Kidney (tissue), 14 donors: ENCODE measurements around the gene NR2F1-AS1. TPM values are rescaled to one million over a fixed set of nuclear protein-coding genes. Genes with fewer than 3 reads are reported as not detected.

Experiments
- DNase-seq, 5 donors: peaks; one replicate each; pipeline ENCODE4 v3.0.0-alpha.2; 2013 to 2020
- FAIRE-seq: peaks from 2 replicates; lab custom pipeline; 2012; peaks lifted over from hg19 to GRCh38; lab: Jason Lieb, UNC
- H3K27ac ChIP-seq, 2 donors: one replicate each; pipeline ENCODE4 v1.7.0; 2013; ENCODE audit warnings: low read depth in 2 of 2, low read length in 2 of 2, inconsistent platforms in 1 of 2
- H3K27me3 ChIP-seq: one replicate; pipeline ENCODE4 v1.7.1; 2013; ENCODE audit warnings: low read length, inconsistent platforms; ENCODE audit not compliant: control insufficient read depth, insufficient read depth
- H3K36me3 ChIP-seq, 3 donors: one replicate each; pipeline versions ENCODE4 v1.7.0 to v1.7.1; 2013; ENCODE audit warnings: low read length in 3 of 3, control low read depth in 1 of 3, inconsistent platforms in 1 of 3; ENCODE audit not compliant: insufficient read depth in 3 of 3, control insufficient read depth in 2 of 3
- H3K4me1 ChIP-seq, 3 donors: one replicate each; pipeline versions ENCODE4 v1.7.0 to v1.7.1; 2013; ENCODE audit warnings: low read length in 3 of 3, inconsistent platforms in 1 of 3, low read depth in 1 of 3; ENCODE audit not compliant: control insufficient read depth in 2 of 3, insufficient read depth in 2 of 3
- H3K4me3 ChIP-seq, 3 donors: one replicate each; pipeline versions ENCODE4 v1.7.0 to v1.8.1; 2013; ENCODE audit warnings: low read length in 3 of 3, control low read depth in 1 of 3, inconsistent platforms in 1 of 3
- H3K9ac ChIP-seq, 3 donors: one replicate each; pipeline versions ENCODE4 v1.7.0 to v1.7.1; 2013; ENCODE audit warnings: low read length in 3 of 3, control low read depth in 1 of 3, inconsistent platforms in 1 of 3
- H3K9me3 ChIP-seq, 3 donors: one replicate each; pipeline versions ENCODE4 v1.7.0 to v1.7.1; 2013; ENCODE audit warnings: low read length in 3 of 3, control low read depth in 1 of 3, inconsistent platforms in 1 of 3; ENCODE audit not compliant: control insufficient read depth in 2 of 3, insufficient read depth in 1 of 3
- intact Hi-C: fragments of 100-400 bp; cut with DNase I; formaldehyde crosslinking; loops from one replicate; pipeline ENCODE4 v1.11.1; 2022
- polyA plus RNA-seq: library from polyadenylated mRNA; stranded (reverse); fragments of 350-450 nt; fragmentation: Illumina TruSeq; extraction: RNeasy Lipid Tissue Mini Kit (QIAGEN cat#74804); gene quantifications from one replicate; pipeline ENCODE4 v1.2.3, GENCODE V29; 2014; ENCODE audit warnings: low read depth, low replicate concordance; ENCODE audit not compliant: insufficient read depth
- total RNA-seq: library from RNA; stranded (reverse); fragmentation: NEBNext Ultra II Directional; extraction: Animal tissue kit (Norgen Biotek cat#: 25700); gene quantifications from one replicate; pipeline ENCODE4 v1.2.1, GENCODE V29; 2021
- TF ChIP-seq, protein P1 (sequence below): IDR thresholded peaks from 3 replicates; pipeline ENCODE4 v1.5.1; 2012; ENCODE audit warnings: mild to moderate bottlenecking, moderate library complexity, borderline replicate concordance; ENCODE audit not compliant: insufficient read depth; ENCODE audit errors: extremely low read depth
- donor health status: control.
- donor health status: control.
- donor health status: control.
- donor health status: control.
- donor health status: control.
- donor health status: DM: yes; HTN: yes; CAD: no.
- donor health status: Normal renal cell carcinoma (clear cell type).

NR2F1-AS1 gene
- total and polyA plus RNA-seq, 2 donors from 2014 or later = 13.0 to 16.0 TPM

DNA sequence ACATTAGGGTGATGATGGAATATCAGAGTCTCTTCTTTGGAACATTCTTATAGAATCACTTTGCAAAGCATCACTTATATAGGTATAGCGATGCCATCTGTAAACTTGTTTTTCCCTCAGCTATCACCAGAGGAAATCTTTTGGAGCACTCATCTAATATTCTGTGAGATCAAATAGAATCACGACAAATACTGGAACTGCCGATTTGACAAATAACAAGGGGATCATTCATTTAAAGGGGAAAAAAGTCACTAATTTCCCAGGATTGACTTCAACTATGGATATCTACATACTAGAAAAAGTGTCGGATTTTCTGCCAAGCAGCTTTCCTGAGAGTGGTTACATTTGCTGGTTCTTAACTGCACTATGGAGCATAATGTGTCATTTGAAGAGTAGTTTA is 178.6 kb downstream of the NR2F1-AS1 start:
- no peak overlapping the region for H3K9ac ChIP-seq
- no peaks in the 10 kb centered on the region for H3K9me3 ChIP-seq
- intact Hi-C loops = no loop called here
- no peaks in the 10 kb centered on the region for H3K27me3 ChIP-seq
- DNase-seq = no peak
- FAIRE-seq = no peak
- TF ChIP-seq, protein P1, sequence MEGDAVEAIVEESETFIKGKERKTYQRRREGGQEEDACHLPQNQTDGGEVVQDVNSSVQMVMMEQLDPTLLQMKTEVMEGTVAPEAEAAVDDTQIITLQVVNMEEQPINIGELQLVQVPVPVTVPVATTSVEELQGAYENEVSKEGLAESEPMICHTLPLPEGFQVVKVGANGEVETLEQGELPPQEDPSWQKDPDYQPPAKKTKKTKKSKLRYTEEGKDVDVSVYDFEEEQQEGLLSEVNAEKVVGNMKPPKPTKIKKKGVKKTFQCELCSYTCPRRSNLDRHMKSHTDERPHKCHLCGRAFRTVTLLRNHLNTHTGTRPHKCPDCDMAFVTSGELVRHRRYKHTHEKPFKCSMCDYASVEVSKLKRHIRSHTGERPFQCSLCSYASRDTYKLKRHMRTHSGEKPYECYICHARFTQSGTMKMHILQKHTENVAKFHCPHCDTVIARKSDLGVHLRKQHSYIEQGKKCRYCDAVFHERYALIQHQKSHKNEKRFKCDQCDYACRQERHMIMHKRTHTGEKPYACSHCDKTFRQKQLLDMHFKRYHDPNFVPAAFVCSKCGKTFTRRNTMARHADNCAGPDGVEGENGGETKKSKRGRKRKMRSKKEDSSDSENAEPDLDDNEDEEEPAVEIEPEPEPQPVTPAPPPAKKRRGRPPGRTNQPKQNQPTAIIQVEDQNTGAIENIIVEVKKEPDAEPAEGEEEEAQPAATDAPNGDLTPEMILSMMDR = no peak
- no peaks in the 10 kb centered on the region for H3K36me3 ChIP-seq
- H3K27ac ChIP-seq = no peak overlapping the region
- no peak overlapping the region for H3K4me3 ChIP-seq
- no peaks in the 10 kb centered on the region for H3K4me1 ChIP-seq

DNA sequence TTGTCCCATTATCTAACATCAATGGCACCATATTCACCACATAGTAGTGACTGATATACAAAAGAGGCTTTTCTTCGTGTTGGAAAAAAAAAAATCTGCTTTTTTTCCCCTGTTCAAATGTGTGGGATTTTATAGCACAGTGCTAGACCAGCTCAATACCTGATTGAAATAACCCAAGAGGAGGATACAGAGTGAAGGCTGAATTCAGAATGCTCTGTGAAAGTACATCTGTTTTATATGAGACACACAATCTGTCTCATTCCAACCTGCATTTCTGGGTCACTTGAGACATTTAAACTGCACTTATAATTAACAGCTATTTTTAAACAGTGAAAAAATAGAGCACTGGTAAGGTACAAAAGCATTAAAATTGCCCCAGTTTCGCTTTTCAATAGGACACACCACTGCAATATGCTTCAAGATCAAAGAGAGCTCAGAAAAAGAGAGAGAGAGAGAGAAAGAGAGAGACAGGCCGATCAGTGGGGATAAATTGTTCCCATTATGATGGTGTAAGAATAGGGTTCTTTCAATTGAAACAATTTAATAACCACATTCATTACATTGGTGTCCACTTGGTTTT is 179.3 kb downstream of the NR2F1-AS1 start:
- H3K9ac ChIP-seq = no peak overlapping the region
- no peaks in the 10 kb centered on the region for H3K27me3 ChIP-seq
- no peak overlapping the region for H3K4me3 ChIP-seq
- no peak for DNase-seq
- H3K4me1 ChIP-seq = no peaks in the 10 kb centered on the region
- no peak for FAIRE-seq
- no peak overlapping the region for H3K27ac ChIP-seq
- no peaks in the 10 kb centered on the region for H3K9me3 ChIP-seq
- H3K36me3 ChIP-seq = no peaks in the 10 kb centered on the region
- TF ChIP-seq, protein P1 = no peak
- intact Hi-C loops = no loop called here

DNA sequence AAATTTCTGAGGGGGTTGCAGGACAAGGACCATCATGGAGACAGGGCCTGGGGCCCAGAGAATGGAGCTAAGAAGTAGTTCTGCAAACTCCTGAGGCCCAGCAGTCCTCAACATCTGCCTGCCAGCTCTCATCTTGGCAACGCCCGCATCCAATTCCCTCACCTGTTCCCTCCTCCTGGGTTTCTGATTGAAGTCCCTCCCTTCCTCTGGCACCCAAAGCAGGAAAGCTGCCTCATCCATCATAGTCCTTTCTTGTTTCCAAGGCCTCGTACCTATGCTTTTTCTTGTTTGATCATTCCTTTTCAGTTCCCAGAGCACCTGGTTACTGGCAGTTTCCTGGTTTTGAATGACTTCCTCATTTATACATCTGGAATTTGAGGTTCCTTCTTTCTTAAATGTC is 181.3 kb downstream of the NR2F1-AS1 start:
- H3K27ac ChIP-seq = no peak overlapping the region
- no peaks in the 10 kb centered on the region for H3K4me1 ChIP-seq
- TF ChIP-seq, protein P1 = no peak
- H3K27me3 ChIP-seq = no peaks in the 10 kb centered on the region
- H3K36me3 ChIP-seq = no peaks in the 10 kb centered on the region
- H3K9ac ChIP-seq = no peak overlapping the region
- H3K4me3 ChIP-seq = no peak overlapping the region
- intact Hi-C loops = no loop called here
- DNase-seq = no peak
- no peaks in the 10 kb centered on the region for H3K9me3 ChIP-seq
- no peak for FAIRE-seq

DNA sequence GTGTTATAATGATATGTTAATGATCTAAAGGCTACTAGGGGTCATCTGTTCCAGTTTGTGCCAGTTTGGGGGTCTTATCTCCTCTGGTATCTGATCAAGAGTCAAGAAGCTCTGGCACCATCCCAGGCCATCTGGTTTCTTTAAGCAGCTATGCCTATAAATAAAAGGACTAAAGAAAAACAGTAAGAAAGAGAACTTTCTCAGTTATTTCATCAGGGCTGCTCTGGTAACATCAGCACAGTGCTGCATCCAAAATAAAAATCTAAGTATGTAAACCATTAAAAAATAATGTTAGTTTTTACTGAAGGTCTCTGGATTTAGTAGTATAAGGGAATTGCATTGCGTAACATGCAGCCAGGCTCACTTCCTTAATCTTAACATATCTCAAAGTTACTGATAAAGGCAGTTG is 185.0 kb downstream of the NR2F1-AS1 start:
- H3K9me3 ChIP-seq = no peaks in the 10 kb centered on the region
- H3K27me3 ChIP-seq = no peaks in the 10 kb centered on the region
- H3K4me3 ChIP-seq = no peak overlapping the region
- intact Hi-C loops = no loop called here
- TF ChIP-seq, protein P1 = no peak
- H3K4me1 ChIP-seq = no peaks in the 10 kb centered on the region
- no peak overlapping the region for H3K9ac ChIP-seq
- no peaks in the 10 kb centered on the region for H3K36me3 ChIP-seq
- H3K27ac ChIP-seq = no peak overlapping the region
- FAIRE-seq = no peak
- peak in 1 of 5 donors; percentile 69 for DNase-seq
